Hindlimb muscle (tissue), 1 donor: ENCODE results near the gene COL4A2. TPM values are rescaled to one million over a fixed set of nuclear protein-coding genes. Genes with fewer than 3 reads are reported as not detected.
"Not testable (repeated sequence)": the region's sequence is repeated elsewhere in the genome, so short reads cannot be mapped to it uniquely, and the experiment has no call there.

ENCODE experiments used
- DNase-seq: peaks from one replicate; pipeline ENCODE4 v3.0.0-alpha.2; 2013
- polyA plus RNA-seq: library from polyadenylated mRNA; unstranded; fragments of 120-200 nt; gene quantifications from one replicate; pipeline ENCODE4 v1.2.1, GENCODE V29; 2013; ENCODE audit not compliant: insufficient read length

Gene COL4A2
- polyA plus RNA-seq, 1 donor = 562 TPM

GRCh38 chr13:110444226-110444653 is 137.2 kb downstream of the COL4A2 start:
- no peak for DNase-seq

- DNase-seq = no peak
These were observed 138.1 kb downstream of the COL4A2 start for GRCh38 chr13:110445183-110445582.

GRCh38 chr13:110445722-110446574 is 138.9 kb downstream of the COL4A2 start:
- no peak for DNase-seq

- no peak for DNase-seq
These were observed 139.4 kb downstream of the COL4A2 start for GRCh38 chr13:110446575-110446890.

- peak; percentile 45 for DNase-seq
These were observed 140.0 kb downstream of the COL4A2 start for GRCh38 chr13:110447058-110447511.

GRCh38 chr13:110447801-110448200 is 140.7 kb downstream of the COL4A2 start:
- no peak for DNase-seq

- no peak for DNase-seq
These were observed 141.1 kb downstream of the COL4A2 start for GRCh38 chr13:110448230-110448629.

- DNase-seq = no peak
These were observed 141.6 kb downstream of the COL4A2 start for GRCh38 chr13:110448677-110449076.

- no peak for DNase-seq
These were observed 142.3 kb downstream of the COL4A2 start for GRCh38 chr13:110449219-110450015.

- no peak for DNase-seq
These were observed 143.2 kb downstream of the COL4A2 start for GRCh38 chr13:110450016-110450900.

- DNase-seq = no peak
These were observed 144.1 kb downstream of the COL4A2 start for GRCh38 chr13:110450941-110451730.

GRCh38 chr13:110453091-110453490 is 146.0 kb downstream of the COL4A2 start:
- not testable (repeated sequence) for DNase-seq

- no peak for DNase-seq
These were observed 146.7 kb downstream of the COL4A2 start for GRCh38 chr13:110453797-110454196.

- no peak for DNase-seq
These were observed 147.3 kb downstream of the COL4A2 start for GRCh38 chr13:110454227-110454859.

- DNase-seq = no peak
These were observed 147.9 kb downstream of the COL4A2 start for GRCh38 chr13:110454956-110455355.

GRCh38 chr13:110455444-110455843 is 148.4 kb downstream of the COL4A2 start:
- no peak for DNase-seq

GRCh38 chr13:110455941-110456340 is 148.9 kb downstream of the COL4A2 start:
- peak; percentile 63 for DNase-seq

- DNase-seq = no peak
These were observed 149.5 kb downstream of the COL4A2 start for GRCh38 chr13:110456550-110456949.

GRCh38 chr13:110457361-110457760 is 150.3 kb downstream of the COL4A2 start:
- DNase-seq = no peak

- DNase-seq = no peak
These were observed 150.9 kb downstream of the COL4A2 start for GRCh38 chr13:110458017-110458416.
